ENCODE data around the gene KRT33B.

The KRT33B gene

GRCh38 chr17:41327411-41328120 lies 42.0 kb downstream of the KRT33B start:
- H3K27ac Mint-ChIP-seq, result no peak overlapping the region
- no peak overlapping the region for H3K4me3 Mint-ChIP-seq
- no peaks in the 10 kb centered on the region for H3K36me3 Mint-ChIP-seq (ENCODE audit: low read depth)
- no peaks in the 10 kb centered on the region for H3K9me3 Mint-ChIP-seq
- H3K27me3 Mint-ChIP-seq, result no peaks in the 10 kb centered on the region
- peaks cover 18% of the 10 kb centered on the region for H3K4me1 Mint-ChIP-seq (ENCODE audit: low read depth)

- Mint-ChIP-seq H3K27ac (no peak overlapping the region), H3K4me3 (no peak overlapping the region), H3K9me3 (no peaks in the 10 kb centered on the region), H3K27me3 (no peaks in the 10 kb centered on the region), H3K4me1 (ENCODE audit: low read depth) (peaks cover 18% of the 10 kb centered on the region), H3K36me3 (ENCODE audit: low read depth) (no peaks in the 10 kb centered on the region)
These were observed 43.2 kb downstream of the KRT33B start for GRCh38 chr17:41326173-41327145.

DNA sequence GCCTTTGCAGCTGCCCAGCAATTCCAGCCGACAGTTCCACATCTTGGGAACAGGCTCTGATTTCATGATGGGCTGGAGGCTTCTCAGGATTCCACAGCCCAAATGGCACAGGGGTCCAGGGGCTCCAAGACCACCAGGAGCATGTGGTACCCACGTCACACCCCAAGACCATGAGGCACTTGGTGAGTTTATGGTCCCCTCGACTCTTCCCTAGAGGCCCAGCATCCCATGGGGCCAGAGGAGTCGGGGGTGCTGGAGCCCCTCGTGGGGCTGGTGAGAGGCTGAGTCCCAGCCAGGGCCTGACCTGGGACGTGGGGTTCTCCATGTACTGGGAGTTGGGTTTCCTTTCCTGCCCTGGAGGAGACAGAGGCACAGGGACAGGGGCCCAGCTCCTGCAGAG lies 44.0 kb downstream of the KRT33B start:
- Mint-ChIP-seq H3K27ac (no peak overlapping the region), H3K4me3 (no peak overlapping the region), H3K27me3 (no peaks in the 10 kb centered on the region), H3K9me3 (no peaks in the 10 kb centered on the region), H3K4me1 (ENCODE audit: low read depth) (peaks cover 18% of the 10 kb centered on the region), H3K36me3 (ENCODE audit: low read depth) (no peaks in the 10 kb centered on the region)

DNA sequence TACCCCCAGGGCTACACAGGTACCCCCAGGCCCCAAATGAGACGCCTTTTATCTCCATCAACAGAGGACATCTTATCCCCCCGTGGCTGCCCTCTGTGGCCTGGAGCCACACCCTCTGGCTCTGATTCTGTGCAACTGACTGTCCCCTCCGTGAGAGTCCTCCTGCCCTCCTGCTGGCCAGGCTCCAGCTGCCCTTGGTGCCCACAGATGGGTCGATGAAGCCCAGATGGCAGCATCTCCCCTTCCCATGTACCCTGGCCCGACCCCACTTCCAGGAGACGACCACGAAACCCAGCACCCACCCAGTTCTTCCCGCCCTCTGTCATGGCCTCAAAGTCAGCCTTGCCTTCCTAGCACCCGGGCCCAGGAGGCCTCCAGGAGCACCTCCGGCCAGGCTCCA lies 44.5 kb downstream of the KRT33B start:
- H3K27me3 Mint-ChIP-seq, result no peaks in the 10 kb centered on the region
- no peak overlapping the region for H3K4me3 Mint-ChIP-seq
- H3K36me3 Mint-ChIP-seq (ENCODE audit: low read depth), result peaks cover 2% of the 10 kb centered on the region
- H3K27ac Mint-ChIP-seq, result no peak overlapping the region
- H3K9me3 Mint-ChIP-seq, result peaks cover 1% of the 10 kb centered on the region
- peaks cover 18% of the 10 kb centered on the region for H3K4me1 Mint-ChIP-seq (ENCODE audit: low read depth)

- H3K27me3 Mint-ChIP-seq, result no peaks in the 10 kb centered on the region
- peaks cover 18% of the 10 kb centered on the region for H3K4me1 Mint-ChIP-seq (ENCODE audit: low read depth)
- H3K9me3 Mint-ChIP-seq, result peaks cover 8% of the 10 kb centered on the region
- H3K4me3 Mint-ChIP-seq, result no peak overlapping the region
- no peak overlapping the region for H3K27ac Mint-ChIP-seq
- peaks cover 5% of the 10 kb centered on the region for H3K36me3 Mint-ChIP-seq (ENCODE audit: low read depth)
These were observed 45.2 kb downstream of the KRT33B start for GRCh38 chr17:41324180-41325075.

GRCh38 chr17:41322903-41323895 lies 46.4 kb downstream of the KRT33B start:
- no peak overlapping the region for H3K27ac Mint-ChIP-seq

DNA sequence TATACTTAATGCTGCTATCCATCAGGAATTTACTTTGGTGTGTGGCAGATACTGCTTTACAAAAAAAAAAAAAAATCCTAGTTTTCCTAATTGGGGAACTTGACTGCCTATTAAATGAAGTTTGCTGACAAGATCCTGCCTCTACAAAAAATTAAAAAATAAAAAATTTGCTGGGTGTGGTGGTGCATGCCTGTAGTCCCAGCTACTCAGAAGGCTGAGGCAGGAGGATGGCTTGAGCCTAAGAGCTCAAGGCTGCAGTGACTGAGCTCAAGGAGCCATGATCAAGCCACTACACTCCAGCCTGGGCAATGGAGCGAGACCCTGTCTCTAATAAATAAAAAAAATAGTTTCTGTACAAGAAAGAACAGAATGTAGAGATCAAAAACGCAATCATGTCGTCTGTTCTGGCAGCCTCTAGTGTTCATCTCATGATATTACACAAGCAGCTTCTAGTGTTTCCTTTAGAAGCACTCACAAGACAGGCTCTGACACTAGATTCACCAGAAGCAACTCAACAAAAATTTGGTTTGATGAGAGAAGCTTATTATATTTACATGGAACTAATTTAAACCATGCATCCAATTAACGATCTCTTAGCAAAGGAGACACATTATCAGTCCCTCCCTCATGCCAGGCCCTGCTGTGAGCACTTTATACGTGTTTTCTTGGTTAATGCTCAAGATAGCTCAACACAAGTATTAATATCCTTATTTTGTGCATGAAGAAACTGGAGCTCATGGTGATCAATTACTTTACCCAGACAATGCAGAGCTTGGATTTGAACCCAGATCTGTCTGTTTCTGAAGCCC lies 47.3 kb downstream of the KRT33B start:
- Mint-ChIP-seq H3K4me3 (no peak overlapping the region), H3K9me3 (peaks cover 13% of the 10 kb centered on the region), H3K36me3 (ENCODE audit: low read depth) (peaks cover 5% of the 10 kb centered on the region), H3K27ac (no peak overlapping the region), H3K27me3 (no peaks in the 10 kb centered on the region), H3K4me1 (ENCODE audit: low read depth) (peaks cover 16% of the 10 kb centered on the region)

More at GRCh38 chr17:41322903-41323895, 46.4 kb downstream of the KRT33B start:
- Mint-ChIP-seq H3K36me3 (ENCODE audit: low read depth) (peaks cover 5% of the 10 kb centered on the region), H3K4me1 (ENCODE audit: low read depth) (peaks cover 18% of the 10 kb centered on the region), H3K9me3 (peaks cover 13% of the 10 kb centered on the region), H3K27me3 (no peaks in the 10 kb centered on the region), H3K4me3 (no peak overlapping the region)

DNA sequence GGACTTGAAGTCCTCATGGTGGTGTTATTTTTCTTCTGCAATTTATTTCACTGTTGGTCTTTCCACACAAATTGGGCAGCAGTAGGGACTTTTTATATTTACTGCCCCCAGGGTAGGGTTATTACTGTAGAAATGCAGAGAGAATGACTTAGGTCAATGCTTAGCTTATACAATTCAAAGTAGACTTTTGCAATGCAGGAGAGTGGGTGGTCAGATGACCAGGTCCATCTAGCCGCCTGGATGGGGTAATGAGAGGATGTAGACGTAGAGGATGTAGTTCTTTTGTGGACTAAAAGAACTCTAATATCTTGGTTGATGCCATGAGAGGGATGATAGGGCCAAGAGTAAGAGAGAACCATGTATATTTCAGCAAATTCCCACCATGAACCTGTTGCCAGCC lies 51.4 kb downstream of the KRT33B start:
- Mint-ChIP-seq H3K27me3 (no peaks in the 10 kb centered on the region), H3K9me3 (peaks cover 13% of the 10 kb centered on the region), H3K4me3 (no peak overlapping the region), H3K27ac (no peak overlapping the region), H3K4me1 (ENCODE audit: low read depth) (no peaks in the 10 kb centered on the region), H3K36me3 (ENCODE audit: low read depth) (peaks cover 5% of the 10 kb centered on the region)

- H3K27me3 Mint-ChIP-seq, result no peaks in the 10 kb centered on the region
- H3K4me3 Mint-ChIP-seq, result no peak overlapping the region
- H3K36me3 Mint-ChIP-seq (ENCODE audit: low read depth), result peaks cover 5% of the 10 kb centered on the region
- H3K4me1 Mint-ChIP-seq (ENCODE audit: low read depth), result peaks cover 3% of the 10 kb centered on the region
- H3K27ac Mint-ChIP-seq, result no peak overlapping the region
- H3K9me3 Mint-ChIP-seq, result peaks cover 13% of the 10 kb centered on the region
These were observed 53.7 kb downstream of the KRT33B start for GRCh38 chr17:41315814-41316445.

DNA sequence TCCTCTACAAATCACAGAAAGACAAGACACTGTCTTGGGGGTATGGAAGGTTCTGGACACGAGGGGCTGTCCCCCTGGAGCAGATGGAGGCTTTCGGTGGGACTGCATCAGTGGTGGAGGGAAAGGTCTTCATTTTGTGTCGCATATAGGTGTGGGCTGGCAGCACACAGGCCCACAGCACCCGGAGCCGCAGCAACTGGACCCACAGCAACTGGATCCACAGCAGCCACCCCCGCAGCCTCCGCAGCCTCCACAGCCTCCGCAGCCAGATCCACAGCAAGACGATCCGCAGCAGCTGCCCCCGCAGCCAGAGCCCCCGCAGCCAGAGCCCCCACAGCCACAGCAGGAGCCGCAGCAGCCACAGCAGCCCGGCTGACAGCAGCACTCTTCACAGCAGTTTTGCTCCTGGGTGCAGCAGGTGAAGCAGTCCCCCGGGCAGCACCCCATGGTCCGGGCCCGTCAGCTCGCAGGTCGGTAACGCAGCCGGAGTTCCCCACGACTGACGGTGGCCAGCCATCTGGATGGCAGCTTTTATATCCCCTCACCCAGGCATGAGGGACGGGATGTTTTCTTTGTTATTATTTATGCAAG lies 54.3 kb downstream of the KRT33B start, which contains the start of gene KRTAP17-1:
Gene KRTAP17-1, minus strand, starts transcription at position 507 of the 591 bp plus-strand sequence. Its CDS starts 60 bp downstream, at position 447.
- Mint-ChIP-seq H3K27me3 (no peaks in the 10 kb centered on the region), H3K4me3 (no peak within 1 kb of the TSS), H3K9me3 (peaks cover 13% of the 10 kb centered on the region), H3K4me1 (ENCODE audit: low read depth) (peaks cover 8% of the 10 kb centered on the region), H3K27ac (no peak within 1 kb of the TSS), H3K36me3 (ENCODE audit: low read depth) (peaks cover 5% of the 10 kb centered on the region)
